Fibroblast of villous mesenchyme (primary cell): ENCODE data around the gene BMPR2. TPM values are rescaled to one million over a fixed set of nuclear protein-coding genes. Genes with fewer than 3 reads are reported as not detected.
"Not testable (repeated sequence)": the region's sequence is repeated elsewhere in the genome, so short reads cannot be mapped to it uniquely, and the experiment has no call there.

Source experiments
- DNase-seq: peaks from one replicate; pipeline ENCODE4 v3.0.0-alpha.2; 2010; ENCODE audit warnings: low read depth
- H3K4me3 ChIP-seq: 2 replicates; pipeline ENCODE4 v1.5.1; 2011; ENCODE audit warnings: low read depth, mild to moderate bottlenecking, low read length
- total RNA-seq: library from RNA; depleted of rRNA; stranded (reverse); fragments of >200 nt; gene quantifications from 2 replicates; pipeline ENCODE4 v1.2.3, GENCODE V29; 2012
- TF ChIP-seq, protein P1 (sequence below): IDR thresholded peaks from 2 replicates; pipeline ENCODE4 v1.5.1; 2012; ENCODE audit warnings: low read depth, mild to moderate bottlenecking, low read length; ENCODE audit not compliant: insufficient read depth

BMPR2 gene
- total RNA-seq, 1 donor: 47.9 TPM

DNA sequence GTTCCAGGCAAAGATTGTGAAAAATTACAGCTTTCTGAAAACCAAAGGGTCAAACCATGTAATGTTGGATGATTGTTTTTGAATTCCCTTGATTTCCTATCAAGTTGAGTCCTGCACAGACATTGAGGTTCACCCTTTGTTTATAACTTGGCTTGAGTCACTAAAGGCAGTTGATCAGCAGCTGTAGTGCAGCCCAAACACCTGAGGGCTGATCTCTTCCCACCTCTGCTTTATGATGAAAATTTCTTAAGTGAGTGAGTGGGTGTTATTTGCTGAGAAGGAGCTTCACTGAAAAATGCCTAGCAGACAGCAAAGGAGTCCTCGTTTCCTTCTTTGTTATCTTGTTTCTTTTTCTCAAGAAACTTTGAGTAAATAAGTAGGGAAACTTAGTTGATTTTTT, 31.9 kb upstream of the BMPR2 start:
- no peak for DNase-seq
- TF ChIP-seq, protein P1, sequence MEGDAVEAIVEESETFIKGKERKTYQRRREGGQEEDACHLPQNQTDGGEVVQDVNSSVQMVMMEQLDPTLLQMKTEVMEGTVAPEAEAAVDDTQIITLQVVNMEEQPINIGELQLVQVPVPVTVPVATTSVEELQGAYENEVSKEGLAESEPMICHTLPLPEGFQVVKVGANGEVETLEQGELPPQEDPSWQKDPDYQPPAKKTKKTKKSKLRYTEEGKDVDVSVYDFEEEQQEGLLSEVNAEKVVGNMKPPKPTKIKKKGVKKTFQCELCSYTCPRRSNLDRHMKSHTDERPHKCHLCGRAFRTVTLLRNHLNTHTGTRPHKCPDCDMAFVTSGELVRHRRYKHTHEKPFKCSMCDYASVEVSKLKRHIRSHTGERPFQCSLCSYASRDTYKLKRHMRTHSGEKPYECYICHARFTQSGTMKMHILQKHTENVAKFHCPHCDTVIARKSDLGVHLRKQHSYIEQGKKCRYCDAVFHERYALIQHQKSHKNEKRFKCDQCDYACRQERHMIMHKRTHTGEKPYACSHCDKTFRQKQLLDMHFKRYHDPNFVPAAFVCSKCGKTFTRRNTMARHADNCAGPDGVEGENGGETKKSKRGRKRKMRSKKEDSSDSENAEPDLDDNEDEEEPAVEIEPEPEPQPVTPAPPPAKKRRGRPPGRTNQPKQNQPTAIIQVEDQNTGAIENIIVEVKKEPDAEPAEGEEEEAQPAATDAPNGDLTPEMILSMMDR: no peak
- H3K4me3 ChIP-seq: no peak overlapping the region

GRCh38 chr2:202346180-202346579, 29.9 kb upstream of the BMPR2 start:
- TF ChIP-seq, protein P1: no peak
- no peak overlapping the region for H3K4me3 ChIP-seq
- no peak for DNase-seq

GRCh38 chr2:202353430-202353829, 22.7 kb upstream of the BMPR2 start:
- no peak overlapping the region for H3K4me3 ChIP-seq
- DNase-seq: no peak
- TF ChIP-seq, protein P1: no peak

- H3K4me3 ChIP-seq: no peak overlapping the region
- no peak for DNase-seq
- TF ChIP-seq, protein P1: no peak
These were observed 20.1 kb upstream of the BMPR2 start for GRCh38 chr2:202355993-202356505.

- not testable (repeated sequence) for DNase-seq, H3K4me3 ChIP-seq
These were observed 17.2 kb upstream of the BMPR2 start for GRCh38 chr2:202358924-202359323.

DNA sequence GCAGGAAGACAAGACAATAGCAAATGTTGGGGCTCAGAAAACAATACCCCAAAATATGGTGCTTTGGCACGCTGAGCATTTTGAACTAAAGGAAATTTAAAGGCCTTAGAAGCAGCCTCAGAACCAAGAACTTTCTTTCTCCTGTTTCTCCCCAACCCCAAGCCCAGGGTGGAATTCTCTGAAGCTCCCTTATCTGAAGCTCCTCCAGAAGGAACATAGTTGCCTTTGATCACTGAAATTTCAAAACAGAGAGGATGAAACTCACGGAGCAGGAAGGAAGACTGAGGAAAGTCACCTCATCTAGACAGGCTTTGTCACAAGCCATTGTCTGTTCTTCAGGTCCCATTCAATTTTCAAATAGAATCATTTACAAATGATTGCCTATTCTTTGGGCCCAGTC, 15.5 kb upstream of the BMPR2 start:
- H3K4me3 ChIP-seq: no peak overlapping the region
- DNase-seq: no peak
- TF ChIP-seq, protein P1: no peak

DNA sequence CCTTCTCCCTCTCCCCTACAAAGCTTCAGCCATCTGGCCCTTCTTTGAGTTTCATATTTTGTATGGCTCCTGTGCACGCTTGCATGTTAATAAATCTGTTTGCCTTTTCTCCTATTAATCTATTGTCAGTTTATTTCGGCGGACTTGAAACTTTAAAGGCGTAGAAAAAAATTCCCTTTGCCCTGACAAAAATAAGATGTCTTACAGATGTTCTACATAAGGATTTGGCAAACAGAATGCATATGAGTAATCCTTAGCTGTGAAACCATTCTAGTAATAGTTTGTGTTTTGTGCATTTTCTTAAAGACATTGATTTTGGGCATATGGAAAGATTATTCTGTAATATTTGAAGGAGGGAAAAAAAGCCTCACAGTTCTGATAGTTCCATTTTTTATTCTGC, 15.0 kb upstream of the BMPR2 start:
- H3K4me3 ChIP-seq: no peak overlapping the region
- TF ChIP-seq, protein P1: no peak
- DNase-seq: no peak
